Esophagus (tissue), 2 donors: ENCODE measurements around the gene SLIT1. TPM values are rescaled to one million over a fixed set of nuclear protein-coding genes. Genes with fewer than 3 reads are reported as not detected.

Experiments used
- H3K27ac ChIP-seq, 2 donors: one replicate each; pipeline ENCODE4 v1.5.1; 2013; ENCODE audit warnings: low read depth in 2 of 2, mild to moderate bottlenecking in 2 of 2, inconsistent platforms in 1 of 2, low read length in 1 of 2, moderate library complexity in 1 of 2
- H3K27me3 ChIP-seq, 2 donors: one replicate each; pipeline ENCODE4 v1.6.1; 2013; ENCODE audit warnings: low read length in 2 of 2, control low read depth in 1 of 2, mild to moderate bottlenecking in 1 of 2; ENCODE audit not compliant: insufficient read depth in 2 of 2, control insufficient read depth in 1 of 2
- H3K36me3 ChIP-seq, 2 donors: one replicate each; pipeline ENCODE4 v1.6.1; 2013; ENCODE audit warnings: low read length in 1 of 2; ENCODE audit not compliant: control insufficient read depth in 2 of 2, insufficient read depth in 2 of 2
- H3K4me1 ChIP-seq, 2 donors: one replicate each; pipeline ENCODE4 v1.6.1; 2013; ENCODE audit warnings: low read length in 1 of 2; ENCODE audit not compliant: control insufficient read depth in 2 of 2, insufficient read depth in 2 of 2
- H3K4me3 ChIP-seq, 2 donors: one replicate each; pipeline ENCODE4 v1.5.1; 2013; ENCODE audit warnings: low read length in 2 of 2, mild to moderate bottlenecking in 2 of 2, low read depth in 1 of 2, moderate library complexity in 1 of 2
- H3K9me3 ChIP-seq, 2 donors: one replicate each; pipeline ENCODE4 v1.6.1; 2013; ENCODE audit warnings: mild to moderate bottlenecking in 2 of 2, low read depth in 1 of 2, low read length in 1 of 2, moderate library complexity in 1 of 2; ENCODE audit not compliant: control insufficient read depth in 2 of 2, insufficient read depth in 1 of 2
- WGBS, 2 donors: extraction: QIAGEN DNeasy Blood & Tissue Kit; methylation state at CpG; one replicate each; pipeline ENCODE4 v1.1.7; 2013; 5-methylcytosine and 5-hydroxymethylcytosine counted together
- polyA plus RNA-seq, 2 donors: library from polyadenylated mRNA; stranded (reverse); fragments of 200-250 nt; gene quantifications; one replicate each; pipeline ENCODE4 v1.2.3, GENCODE V29; 2013
- donor health status: healthy with polysubstance abuse.
- donor health status: Bipolar disorder and iron deficiency.

Gene SLIT1
- polyA plus RNA-seq, 2 donors: 0.02 TPM

DNA sequence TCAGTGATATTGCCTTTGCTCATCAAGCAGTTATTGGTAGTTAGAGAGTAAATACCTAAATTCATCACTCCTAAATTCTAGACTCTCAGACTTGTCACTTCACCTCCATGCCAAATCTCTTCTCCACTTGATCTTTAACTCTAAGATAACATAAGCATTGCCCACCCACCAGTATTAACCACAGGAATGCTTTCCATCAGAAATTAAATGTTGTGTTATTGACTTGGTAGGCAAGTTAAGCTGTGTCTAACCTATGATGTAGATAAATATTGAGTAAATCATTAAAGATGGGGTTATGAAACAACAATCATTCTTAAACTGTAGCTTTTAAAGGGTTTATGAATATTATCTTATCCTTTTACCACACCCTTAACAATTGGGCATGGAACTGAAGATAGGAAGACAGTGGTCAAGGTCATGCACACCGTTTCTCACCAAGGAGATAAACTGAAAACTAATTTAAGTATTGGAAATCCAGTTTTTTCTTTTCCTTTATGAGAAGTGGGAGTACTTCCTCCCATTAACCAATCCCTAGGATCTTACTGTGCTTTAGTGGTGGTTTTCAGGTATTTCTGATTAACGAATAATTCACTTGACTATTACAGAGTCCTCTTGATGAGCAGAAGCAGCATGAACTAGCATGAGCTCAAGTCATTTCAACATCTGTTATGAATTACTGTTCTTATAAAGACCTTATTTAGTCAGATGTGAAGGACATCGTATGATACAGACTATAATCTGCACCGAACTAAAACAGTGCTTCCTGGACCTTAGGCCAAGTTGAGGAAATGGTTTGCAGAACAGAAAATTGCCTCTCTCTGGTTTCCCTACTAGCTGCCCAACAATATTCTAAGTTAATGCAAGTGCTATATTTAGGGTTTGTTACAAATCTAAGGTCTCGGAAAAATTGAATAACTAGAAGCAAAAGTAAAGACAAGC, 211.7 kb downstream of the SLIT1 start:
- H3K4me3 ChIP-seq: no peak overlapping the region
- no peaks in the 10 kb centered on the region for H3K9me3 ChIP-seq
- 73 to 79% methylated on average over 5 of the region's 5 CpGs for WGBS, 2 donors
- no peaks in the 10 kb centered on the region for H3K36me3 ChIP-seq
- H3K4me1 ChIP-seq: no peaks in the 10 kb centered on the region
- no peak overlapping the region for H3K27ac ChIP-seq
- H3K27me3 ChIP-seq: no peaks in the 10 kb centered on the region

GRCh38 chr10:96972264-96972663, 213.5 kb downstream of the SLIT1 start:
- 66 to 91% methylated on average over 1 of the region's 1 CpG for WGBS, 2 donors
- Histone ChIP-seq H3K27me3 (no peaks in the 10 kb centered on the region), H3K9me3 (no peaks in the 10 kb centered on the region), H3K36me3 (no peaks in the 10 kb centered on the region), H3K4me3 (no peak overlapping the region), H3K4me1 (no peaks in the 10 kb centered on the region), H3K27ac (no peak overlapping the region)

DNA sequence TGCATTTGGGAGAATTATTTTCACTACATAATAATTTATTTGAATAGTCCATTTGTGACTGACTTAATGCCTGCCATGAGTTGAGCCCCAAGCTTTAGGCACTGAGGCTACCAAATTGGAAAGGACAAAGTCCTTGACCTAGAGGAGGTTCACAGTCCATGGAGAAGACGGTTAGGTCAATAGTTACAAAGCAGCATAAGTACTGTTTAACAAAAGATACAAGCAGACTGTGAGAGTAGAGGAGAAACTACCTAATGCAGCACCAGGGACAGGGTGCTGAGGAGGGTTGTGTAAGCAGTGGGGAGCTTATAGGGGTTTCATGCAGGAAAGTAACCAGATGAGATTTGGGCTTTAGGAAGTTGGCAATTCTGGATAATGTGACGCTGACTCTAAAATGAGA, 214.4 kb downstream of the SLIT1 start:
- H3K4me3 ChIP-seq: no peak overlapping the region
- H3K27ac ChIP-seq: no peak overlapping the region
- H3K27me3 ChIP-seq: no peaks in the 10 kb centered on the region
- H3K4me1 ChIP-seq: peaks cover 0 to 2% of the 10 kb centered on the region in 2 donors
- 83 to 97% methylated on average over 2 of the region's 2 CpGs for WGBS, 2 donors
- no peaks in the 10 kb centered on the region for H3K9me3 ChIP-seq
- no peaks in the 10 kb centered on the region for H3K36me3 ChIP-seq

GRCh38 chr10:96968682-96969423, 216.9 kb downstream of the SLIT1 start:
- 89 to 95% methylated on average over 5 of the region's 5 CpGs for WGBS, 2 donors

GRCh38 chr10:96967847-96968246, 217.9 kb downstream of the SLIT1 start:
- peaks cover 0 to 2% of the 10 kb centered on the region in 2 donors for H3K4me1 ChIP-seq
- H3K9me3 ChIP-seq: no peaks in the 10 kb centered on the region
- no peak overlapping the region for H3K27ac ChIP-seq
- H3K4me3 ChIP-seq: no peak overlapping the region
- H3K36me3 ChIP-seq: no peaks in the 10 kb centered on the region
- H3K27me3 ChIP-seq: no peaks in the 10 kb centered on the region

More at GRCh38 chr10:96968682-96969423, 216.9 kb downstream of the SLIT1 start:
- Histone ChIP-seq H3K4me1 (peaks cover 0 to 2% of the 10 kb centered on the region in 2 donors), H3K9me3 (no peaks in the 10 kb centered on the region), H3K27ac (no peak overlapping the region), H3K36me3 (no peaks in the 10 kb centered on the region), H3K27me3 (no peaks in the 10 kb centered on the region), H3K4me3 (no peak overlapping the region)

GRCh38 chr10:96964131-96964530, 221.6 kb downstream of the SLIT1 start:
- H3K9me3 ChIP-seq: no peaks in the 10 kb centered on the region
- no peaks in the 10 kb centered on the region for H3K36me3 ChIP-seq
- no peaks in the 10 kb centered on the region for H3K27me3 ChIP-seq
- H3K4me1 ChIP-seq: peaks cover 0 to 2% of the 10 kb centered on the region in 2 donors
- WGBS, 2 donors: 99 to 100% methylated on average over 2 of the region's 2 CpGs
- no peak overlapping the region for H3K27ac ChIP-seq
- H3K4me3 ChIP-seq: no peak overlapping the region

DNA sequence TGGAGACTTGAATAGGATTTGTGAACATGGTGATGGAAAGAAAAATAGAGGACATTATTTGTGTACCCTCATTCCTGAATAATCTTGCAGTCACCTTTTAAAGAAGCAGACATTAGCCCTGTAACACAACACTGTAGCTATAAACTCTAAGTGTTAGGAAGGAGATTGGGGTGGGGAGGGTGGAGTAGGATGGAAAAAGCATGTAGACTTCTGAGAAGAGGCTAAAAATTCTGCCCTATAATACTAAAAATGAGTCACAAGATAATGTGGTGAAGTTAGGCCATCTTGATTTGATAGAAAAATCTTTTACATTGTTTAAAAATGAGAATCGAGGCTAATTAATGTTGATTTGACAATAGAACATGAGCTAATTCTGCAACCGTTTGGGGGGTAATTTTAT, 224.9 kb downstream of the SLIT1 start:
- no peaks in the 10 kb centered on the region for H3K9me3 ChIP-seq
- no peaks in the 10 kb centered on the region for H3K4me1 ChIP-seq
- H3K27ac ChIP-seq: no peak overlapping the region
- peaks cover 0 to under 1% of the 10 kb centered on the region in 2 donors for H3K36me3 ChIP-seq
- no peaks in the 10 kb centered on the region for H3K27me3 ChIP-seq
- no peak overlapping the region for H3K4me3 ChIP-seq
- WGBS, 2 donors: 83 to 84% methylated on average over 2 of the region's 2 CpGs

DNA sequence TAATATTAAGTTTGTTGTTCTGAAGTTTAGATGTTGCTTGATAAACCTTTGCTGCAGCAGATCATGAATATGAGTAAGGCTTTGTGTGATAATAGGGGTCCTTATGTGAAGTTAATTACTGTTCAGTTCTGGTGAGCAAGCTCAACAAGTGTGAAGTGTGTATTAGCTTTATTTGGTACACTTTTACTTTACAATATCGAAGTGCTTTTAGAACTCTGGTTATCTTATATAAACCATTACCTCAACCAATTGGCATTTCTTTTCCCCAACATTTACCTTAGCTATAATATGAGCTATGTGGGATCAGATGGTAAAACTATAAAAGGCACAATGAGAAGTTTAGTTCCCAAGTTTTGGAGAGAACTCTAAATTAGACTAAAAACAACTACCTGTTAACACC, 226.0 kb downstream of the SLIT1 start:
- H3K9me3 ChIP-seq: no peaks in the 10 kb centered on the region
- H3K4me1 ChIP-seq: no peaks in the 10 kb centered on the region
- WGBS, 2 donors: 55 to 67% methylated on average over 1 of the region's 1 CpG
- H3K4me3 ChIP-seq: no peak overlapping the region
- H3K27me3 ChIP-seq: no peaks in the 10 kb centered on the region
- H3K36me3 ChIP-seq: peaks cover 6 to 8% of the 10 kb centered on the region in 2 donors
- no peak overlapping the region for H3K27ac ChIP-seq

GRCh38 chr10:96958071-96958470, 227.7 kb downstream of the SLIT1 start:
- WGBS, 2 donors: 93 to 96% methylated on average over 2 of the region's 2 CpGs
- Histone ChIP-seq H3K27ac (no peak overlapping the region), H3K4me1 (no peaks in the 10 kb centered on the region), H3K27me3 (no peaks in the 10 kb centered on the region), H3K4me3 (no peak overlapping the region), H3K9me3 (no peaks in the 10 kb centered on the region), H3K36me3 (peaks cover 6 to 11% of the 10 kb centered on the region in 2 donors)
